NCI-H2196 (cell line): ENCODE data around the gene SNTA1.
"Not testable (repeated sequence)": the region's sequence is repeated elsewhere in the genome, so short reads cannot be mapped to it uniquely, and the experiment has no call there.

Experiments used
- DNase-seq: peaks from one replicate; lab custom pipeline; 2025; ENCODE audit not compliant: unreplicated experiment; lab: John Stamatoyannopoulos, UW

SNTA1 gene

GRCh38 chr20:33400812-33401183 is 42.8 kb downstream of the SNTA1 start:
- no peak for DNase-seq

- no peak for DNase-seq
Measured at GRCh38 chr20:33399924-33400323, 43.6 kb downstream of the SNTA1 start.

GRCh38 chr20:33394718-33395117 is 48.8 kb downstream of the SNTA1 start:
- DNase-seq = no peak

DNA sequence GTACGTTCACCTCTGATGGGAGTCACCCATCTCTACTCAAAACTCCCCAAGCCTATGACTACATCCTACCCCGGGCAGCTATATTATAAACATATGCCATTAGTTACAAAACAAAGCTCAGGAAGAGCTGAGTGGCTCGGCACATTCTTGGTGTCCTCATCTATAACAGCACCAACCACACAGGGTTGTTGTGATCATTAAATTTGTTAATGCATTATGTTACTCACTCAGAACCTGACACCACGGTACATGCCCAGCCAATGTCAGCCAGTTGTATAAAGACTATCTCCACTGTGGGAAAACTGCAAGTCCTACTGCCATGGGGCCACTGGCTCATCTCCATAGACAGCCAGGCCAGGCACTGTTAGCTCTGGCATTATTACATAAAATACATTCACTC is 50.0 kb downstream of the SNTA1 start:
- DNase-seq = no peak

- no peak for DNase-seq
Measured at GRCh38 chr20:33391722-33392415, 51.7 kb downstream of the SNTA1 start.

- not testable (repeated sequence) for DNase-seq
Measured at GRCh38 chr20:33389326-33389725, 54.2 kb downstream of the SNTA1 start.

- no peak for DNase-seq
Measured at GRCh38 chr20:33388268-33388667, 55.3 kb downstream of the SNTA1 start.

- no peak for DNase-seq
Measured at GRCh38 chr20:33387177-33387576, 56.4 kb downstream of the SNTA1 start.

DNA sequence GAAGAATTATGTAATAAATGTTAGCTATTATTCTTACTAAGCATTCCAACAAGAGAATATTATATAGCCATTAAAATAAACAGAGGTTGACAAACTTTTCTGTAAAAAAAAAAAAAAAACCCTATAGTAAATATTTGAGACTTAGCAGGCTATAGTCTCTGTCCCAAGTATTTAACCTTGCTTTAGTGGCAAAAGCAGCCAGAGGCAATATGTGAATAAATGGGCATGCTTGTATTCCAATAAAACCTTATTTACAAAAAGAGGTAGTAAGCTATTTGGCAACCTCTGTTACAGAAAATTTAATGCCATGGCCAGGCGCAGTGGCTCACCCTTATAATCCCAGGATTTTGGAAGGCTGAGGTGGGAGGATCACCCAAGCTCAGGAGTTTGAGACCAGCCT is 56.9 kb downstream of the SNTA1 start:
- no peak for DNase-seq

DNA sequence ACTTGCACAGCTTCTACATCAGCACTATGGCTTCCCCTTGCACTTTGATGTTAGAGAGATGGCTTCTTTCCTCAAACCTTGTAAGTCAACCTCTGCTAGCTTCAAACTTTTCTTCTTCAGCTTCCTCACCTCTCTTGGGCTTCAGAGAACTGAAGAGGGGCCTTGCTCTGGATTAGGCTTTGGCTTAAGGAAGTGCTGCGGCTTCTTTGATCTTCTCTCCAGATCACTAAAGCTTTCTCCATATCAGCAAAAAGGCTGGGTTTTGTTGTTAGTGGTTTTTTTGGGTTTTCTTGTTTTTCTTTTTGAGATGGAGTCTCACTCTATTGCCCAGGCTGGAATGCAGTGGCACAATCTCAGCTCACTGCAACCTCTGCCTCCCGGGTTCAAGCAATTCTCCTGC is 66.2 kb downstream of the SNTA1 start:
- DNase-seq = no peak

DNA sequence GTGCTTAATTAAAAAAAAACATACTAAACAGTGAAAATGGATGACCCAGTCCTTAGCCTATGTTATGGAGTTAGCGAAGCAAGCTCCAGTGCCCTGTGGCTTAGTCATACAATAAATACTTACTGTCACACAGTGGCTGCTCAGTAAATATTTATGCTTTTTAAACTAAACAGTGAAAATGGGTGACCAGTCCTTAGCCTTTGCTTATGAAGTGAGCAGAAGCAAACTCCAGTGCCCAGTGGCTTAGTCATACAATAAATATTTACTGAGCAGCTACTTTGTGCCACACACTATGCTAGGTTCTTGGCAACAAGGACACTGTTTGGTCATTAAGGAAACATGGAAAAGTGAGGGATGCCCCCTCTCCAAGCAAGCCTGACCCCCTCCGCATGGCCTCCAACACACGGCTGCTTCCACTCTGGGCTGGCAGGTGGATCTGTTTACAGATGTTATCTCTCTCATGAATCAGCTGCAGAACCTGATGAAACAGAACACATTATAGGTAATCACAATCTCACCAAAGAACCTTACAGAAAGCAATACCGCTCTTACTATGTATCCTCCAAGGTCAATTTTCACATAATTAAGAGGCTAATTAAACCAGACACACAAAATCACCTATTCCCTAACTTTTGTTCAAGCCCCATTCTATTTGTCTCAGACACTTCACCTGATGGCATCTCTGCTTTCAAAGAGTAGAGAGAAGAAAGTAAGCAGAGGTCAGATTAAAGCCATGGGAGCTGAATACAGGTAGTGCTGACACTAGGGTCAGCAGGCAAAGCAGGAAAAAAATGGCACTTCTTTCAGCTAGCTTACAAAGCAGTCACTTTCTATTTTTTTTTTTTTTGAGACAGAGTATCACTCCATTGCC is 69.6 kb downstream of the SNTA1 start:
- peak; percentile 89 for DNase-seq

DNA sequence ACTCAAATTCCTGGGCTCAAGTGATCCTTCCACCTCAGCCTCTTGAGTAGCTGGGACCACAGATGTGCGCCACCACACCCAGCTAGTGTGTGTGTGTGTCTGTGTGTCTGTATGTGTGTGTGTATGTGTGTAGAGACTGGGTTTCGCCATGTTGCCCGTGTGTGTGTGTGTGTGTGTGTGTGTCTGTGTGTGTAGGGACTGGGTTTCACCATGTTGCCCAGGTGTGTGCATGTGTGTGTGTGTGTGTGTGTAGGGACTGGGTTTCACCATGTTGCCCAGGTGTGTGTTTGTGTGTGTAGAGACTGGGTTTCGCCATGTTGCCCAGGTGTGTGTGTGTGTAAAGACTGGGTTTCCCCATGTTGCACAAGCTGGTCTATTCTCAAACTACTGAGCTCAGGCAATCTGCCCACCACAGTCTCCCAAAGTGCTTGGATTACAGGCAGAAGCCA is 70.5 kb downstream of the SNTA1 start:
- DNase-seq = no peak

DNA sequence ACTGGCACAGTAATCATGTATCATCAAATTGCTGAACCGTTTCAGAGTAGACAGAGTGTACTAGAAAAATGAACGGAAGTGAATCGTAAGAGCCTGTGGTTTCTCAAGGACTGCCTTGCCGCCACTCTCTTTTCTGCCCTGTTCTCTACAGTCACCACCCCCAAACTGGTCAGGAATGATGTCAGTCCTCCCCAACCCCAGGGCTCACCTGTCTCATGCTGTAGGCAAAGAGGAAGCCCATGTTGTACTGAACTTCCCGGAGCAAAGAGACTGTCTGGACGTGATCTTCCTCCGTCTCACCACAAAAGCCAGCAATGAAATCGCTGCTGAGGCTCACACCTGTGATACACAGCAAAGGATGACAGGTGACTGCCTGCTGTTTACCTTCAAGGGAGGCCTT is 73.3 kb downstream of the SNTA1 start:
- DNase-seq = no peak

DNA sequence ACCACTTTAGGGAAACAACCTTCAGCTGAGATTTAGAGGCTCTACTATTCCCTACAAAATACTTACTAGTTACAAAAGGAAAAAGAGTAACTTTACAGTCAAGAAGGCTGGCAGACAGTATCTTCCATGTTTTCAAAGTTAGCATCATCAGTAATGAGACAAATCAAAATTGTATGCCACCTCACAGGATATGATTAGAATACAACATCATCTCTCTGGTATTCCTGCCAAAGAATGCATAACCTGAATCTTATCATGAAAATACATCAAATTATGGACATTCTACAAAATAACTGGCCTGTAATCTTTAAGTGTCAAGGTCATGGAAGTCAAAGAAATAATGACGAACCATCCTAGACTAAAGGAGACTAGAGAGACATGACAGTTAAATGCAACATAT is 80.7 kb downstream of the SNTA1 start:
- no peak for DNase-seq

DNA sequence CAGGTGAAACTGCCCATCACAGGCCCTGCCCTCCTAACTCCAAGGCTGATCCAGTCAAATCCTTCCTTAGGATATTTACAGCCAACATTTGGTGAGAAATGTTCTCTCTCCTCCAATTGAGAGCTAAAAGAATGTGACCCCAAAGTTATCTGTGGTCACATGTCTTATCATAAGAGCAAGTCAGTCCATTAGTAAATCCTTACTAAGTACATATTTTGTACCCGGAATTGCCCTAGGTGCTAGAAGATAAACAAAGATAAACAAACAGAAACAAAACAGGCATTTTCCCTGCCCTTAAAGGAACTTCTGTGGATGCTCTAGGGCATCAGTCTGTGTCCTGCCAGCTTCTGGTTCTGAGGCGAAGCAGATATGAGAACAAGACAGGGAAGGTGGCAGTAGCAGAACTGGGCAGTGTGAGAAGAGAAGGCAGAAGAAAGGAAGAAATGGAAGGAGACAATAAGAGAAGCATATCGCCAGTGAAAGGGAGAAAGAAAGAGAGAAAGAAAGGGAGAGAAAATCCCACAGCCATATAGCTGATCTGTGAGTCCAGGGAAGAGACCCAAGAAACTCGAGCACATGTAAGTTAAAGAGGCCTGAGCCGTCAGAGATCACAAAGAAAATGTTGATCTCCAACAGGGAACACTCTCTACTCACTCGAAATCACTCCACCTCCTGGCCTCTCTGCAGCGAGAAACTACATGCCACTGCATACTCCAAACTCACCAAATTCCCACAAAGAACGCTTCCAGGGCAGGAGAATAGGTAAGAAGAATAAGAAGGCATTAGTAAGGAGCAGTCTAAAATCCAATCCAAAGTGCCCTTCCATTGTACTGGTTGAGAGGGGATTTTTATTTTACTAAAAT is 83.9 kb downstream of the SNTA1 start:
- no peak for DNase-seq
